ENCODE results near the gene HIPK2. TPM values are rescaled to one million over a fixed set of nuclear protein-coding genes. Genes with fewer than 3 reads are reported as not detected.

The HIPK2 gene
- total and polyA plus RNA-seq, 2 experiments from 2014 or later, result 7.3 to 16.9 TPM

DNA sequence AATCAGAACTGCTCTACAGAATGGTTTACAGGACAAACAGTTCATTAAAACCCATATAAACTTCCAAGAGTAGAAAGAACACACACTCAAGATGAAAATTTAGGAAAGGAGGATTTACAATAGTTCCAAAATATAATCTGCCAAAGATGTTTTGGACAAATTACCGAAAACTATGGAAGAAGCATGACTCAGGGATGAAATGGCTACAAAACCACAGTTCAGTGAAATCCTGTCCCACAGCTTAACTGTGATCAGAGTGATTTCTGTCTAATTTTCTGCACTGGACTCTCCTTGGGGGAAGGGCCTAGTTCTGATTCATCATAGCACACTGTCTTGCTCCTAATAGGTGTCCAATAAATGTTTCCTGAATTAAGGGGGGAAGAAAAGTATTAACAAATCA is 82.2 kb downstream of the HIPK2 start:
- Histone ChIP-seq H3K79me2 (replicated peaks; ENCODE audit: insufficient read depth) (no peaks in the 10 kb centered on the region; the same call in 1 of the 2 replicates), H3K27me3 (ENCODE audit: insufficient read depth) (no peaks in the 10 kb centered on the region), H3K4me3 (no peak overlapping the region), H3K27ac (ENCODE audit: low read depth) (no peak overlapping the region), H3K4me1 (ENCODE audit: insufficient read depth) (peaks cover 5% of the 10 kb centered on the region; the same call in 1 of the 2 replicates), H4K20me1 (replicated peaks; ENCODE audit: insufficient read depth) (no peaks in the 10 kb centered on the region; the same call in 1 of the 2 replicates), H2AFZ (no peak overlapping the region), H3K4me2 (no peak overlapping the region), H3K36me3 (ENCODE audit: insufficient read depth) (no peaks in the 10 kb centered on the region), H3K9me2 (ENCODE audit: insufficient read depth) (no peaks in the 10 kb centered on the region), H3F3A (replicated peaks; ENCODE audit: low read depth) (no peaks in the 10 kb centered on the region)
- H3K4me1 Mint-ChIP-seq, result peaks cover 28% of the 10 kb centered on the region
- no peaks in the 10 kb centered on the region for H3K36me3 Mint-ChIP-seq (ENCODE audit: low read depth)
- no peak overlapping the region for H3K27ac Mint-ChIP-seq
- H3K27me3 Mint-ChIP-seq (ENCODE audit: insufficient read depth, low read depth, poor library complexity), result no peaks in the 10 kb centered on the region
- no peaks in the 10 kb centered on the region for H3K9me3 Mint-ChIP-seq
- TF ChIP-seq, protein P1, sequence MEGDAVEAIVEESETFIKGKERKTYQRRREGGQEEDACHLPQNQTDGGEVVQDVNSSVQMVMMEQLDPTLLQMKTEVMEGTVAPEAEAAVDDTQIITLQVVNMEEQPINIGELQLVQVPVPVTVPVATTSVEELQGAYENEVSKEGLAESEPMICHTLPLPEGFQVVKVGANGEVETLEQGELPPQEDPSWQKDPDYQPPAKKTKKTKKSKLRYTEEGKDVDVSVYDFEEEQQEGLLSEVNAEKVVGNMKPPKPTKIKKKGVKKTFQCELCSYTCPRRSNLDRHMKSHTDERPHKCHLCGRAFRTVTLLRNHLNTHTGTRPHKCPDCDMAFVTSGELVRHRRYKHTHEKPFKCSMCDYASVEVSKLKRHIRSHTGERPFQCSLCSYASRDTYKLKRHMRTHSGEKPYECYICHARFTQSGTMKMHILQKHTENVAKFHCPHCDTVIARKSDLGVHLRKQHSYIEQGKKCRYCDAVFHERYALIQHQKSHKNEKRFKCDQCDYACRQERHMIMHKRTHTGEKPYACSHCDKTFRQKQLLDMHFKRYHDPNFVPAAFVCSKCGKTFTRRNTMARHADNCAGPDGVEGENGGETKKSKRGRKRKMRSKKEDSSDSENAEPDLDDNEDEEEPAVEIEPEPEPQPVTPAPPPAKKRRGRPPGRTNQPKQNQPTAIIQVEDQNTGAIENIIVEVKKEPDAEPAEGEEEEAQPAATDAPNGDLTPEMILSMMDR (conservative IDR thresholded peaks at IDR 0.05; ENCODE audit: low read depth in 2 of 2), result no peak
- TF ChIP-seq EZH2phosphoT487 (IDR thresholded peaks at IDR 0.05; ENCODE audit: unreplicated experiment) (no peak), ZNF331 (CRISPR knock-in tag; IDR thresholded peaks at IDR 0.05; ENCODE audit: low read depth) (no peak), JUNB (IDR thresholded peaks at IDR 0.05; ENCODE audit: unreplicated experiment) (no peak), POLR2AphosphoS5 (IDR thresholded peaks at IDR 0.05; ENCODE audit: low read depth) (no peak), STAT1 (IDR thresholded peaks at IDR 0.05; ENCODE audit: unreplicated experiment) (no peak), ZNF114 (CRISPR knock-in tag; IDR thresholded peaks at IDR 0.05) (no peak), CREB1 (CRISPR knock-in tag; IDR thresholded peaks at IDR 0.05; ENCODE audit: low read depth) (no peak), NANOG (IDR thresholded peaks at IDR 0.05; ENCODE audit: borderline replicate concordance) (no peak), EZH2 (IDR thresholded peaks at IDR 0.05; ENCODE audit: low read depth, unreplicated experiment) (no peak)
- TF ChIP-seq, protein P2, sequence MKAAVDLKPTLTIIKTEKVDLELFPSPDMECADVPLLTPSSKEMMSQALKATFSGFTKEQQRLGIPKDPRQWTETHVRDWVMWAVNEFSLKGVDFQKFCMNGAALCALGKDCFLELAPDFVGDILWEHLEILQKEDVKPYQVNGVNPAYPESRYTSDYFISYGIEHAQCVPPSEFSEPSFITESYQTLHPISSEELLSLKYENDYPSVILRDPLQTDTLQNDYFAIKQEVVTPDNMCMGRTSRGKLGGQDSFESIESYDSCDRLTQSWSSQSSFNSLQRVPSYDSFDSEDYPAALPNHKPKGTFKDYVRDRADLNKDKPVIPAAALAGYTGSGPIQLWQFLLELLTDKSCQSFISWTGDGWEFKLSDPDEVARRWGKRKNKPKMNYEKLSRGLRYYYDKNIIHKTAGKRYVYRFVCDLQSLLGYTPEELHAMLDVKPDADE (IDR thresholded peaks at IDR 0.05), result no peak
- TF ChIP-seq, protein P3, sequence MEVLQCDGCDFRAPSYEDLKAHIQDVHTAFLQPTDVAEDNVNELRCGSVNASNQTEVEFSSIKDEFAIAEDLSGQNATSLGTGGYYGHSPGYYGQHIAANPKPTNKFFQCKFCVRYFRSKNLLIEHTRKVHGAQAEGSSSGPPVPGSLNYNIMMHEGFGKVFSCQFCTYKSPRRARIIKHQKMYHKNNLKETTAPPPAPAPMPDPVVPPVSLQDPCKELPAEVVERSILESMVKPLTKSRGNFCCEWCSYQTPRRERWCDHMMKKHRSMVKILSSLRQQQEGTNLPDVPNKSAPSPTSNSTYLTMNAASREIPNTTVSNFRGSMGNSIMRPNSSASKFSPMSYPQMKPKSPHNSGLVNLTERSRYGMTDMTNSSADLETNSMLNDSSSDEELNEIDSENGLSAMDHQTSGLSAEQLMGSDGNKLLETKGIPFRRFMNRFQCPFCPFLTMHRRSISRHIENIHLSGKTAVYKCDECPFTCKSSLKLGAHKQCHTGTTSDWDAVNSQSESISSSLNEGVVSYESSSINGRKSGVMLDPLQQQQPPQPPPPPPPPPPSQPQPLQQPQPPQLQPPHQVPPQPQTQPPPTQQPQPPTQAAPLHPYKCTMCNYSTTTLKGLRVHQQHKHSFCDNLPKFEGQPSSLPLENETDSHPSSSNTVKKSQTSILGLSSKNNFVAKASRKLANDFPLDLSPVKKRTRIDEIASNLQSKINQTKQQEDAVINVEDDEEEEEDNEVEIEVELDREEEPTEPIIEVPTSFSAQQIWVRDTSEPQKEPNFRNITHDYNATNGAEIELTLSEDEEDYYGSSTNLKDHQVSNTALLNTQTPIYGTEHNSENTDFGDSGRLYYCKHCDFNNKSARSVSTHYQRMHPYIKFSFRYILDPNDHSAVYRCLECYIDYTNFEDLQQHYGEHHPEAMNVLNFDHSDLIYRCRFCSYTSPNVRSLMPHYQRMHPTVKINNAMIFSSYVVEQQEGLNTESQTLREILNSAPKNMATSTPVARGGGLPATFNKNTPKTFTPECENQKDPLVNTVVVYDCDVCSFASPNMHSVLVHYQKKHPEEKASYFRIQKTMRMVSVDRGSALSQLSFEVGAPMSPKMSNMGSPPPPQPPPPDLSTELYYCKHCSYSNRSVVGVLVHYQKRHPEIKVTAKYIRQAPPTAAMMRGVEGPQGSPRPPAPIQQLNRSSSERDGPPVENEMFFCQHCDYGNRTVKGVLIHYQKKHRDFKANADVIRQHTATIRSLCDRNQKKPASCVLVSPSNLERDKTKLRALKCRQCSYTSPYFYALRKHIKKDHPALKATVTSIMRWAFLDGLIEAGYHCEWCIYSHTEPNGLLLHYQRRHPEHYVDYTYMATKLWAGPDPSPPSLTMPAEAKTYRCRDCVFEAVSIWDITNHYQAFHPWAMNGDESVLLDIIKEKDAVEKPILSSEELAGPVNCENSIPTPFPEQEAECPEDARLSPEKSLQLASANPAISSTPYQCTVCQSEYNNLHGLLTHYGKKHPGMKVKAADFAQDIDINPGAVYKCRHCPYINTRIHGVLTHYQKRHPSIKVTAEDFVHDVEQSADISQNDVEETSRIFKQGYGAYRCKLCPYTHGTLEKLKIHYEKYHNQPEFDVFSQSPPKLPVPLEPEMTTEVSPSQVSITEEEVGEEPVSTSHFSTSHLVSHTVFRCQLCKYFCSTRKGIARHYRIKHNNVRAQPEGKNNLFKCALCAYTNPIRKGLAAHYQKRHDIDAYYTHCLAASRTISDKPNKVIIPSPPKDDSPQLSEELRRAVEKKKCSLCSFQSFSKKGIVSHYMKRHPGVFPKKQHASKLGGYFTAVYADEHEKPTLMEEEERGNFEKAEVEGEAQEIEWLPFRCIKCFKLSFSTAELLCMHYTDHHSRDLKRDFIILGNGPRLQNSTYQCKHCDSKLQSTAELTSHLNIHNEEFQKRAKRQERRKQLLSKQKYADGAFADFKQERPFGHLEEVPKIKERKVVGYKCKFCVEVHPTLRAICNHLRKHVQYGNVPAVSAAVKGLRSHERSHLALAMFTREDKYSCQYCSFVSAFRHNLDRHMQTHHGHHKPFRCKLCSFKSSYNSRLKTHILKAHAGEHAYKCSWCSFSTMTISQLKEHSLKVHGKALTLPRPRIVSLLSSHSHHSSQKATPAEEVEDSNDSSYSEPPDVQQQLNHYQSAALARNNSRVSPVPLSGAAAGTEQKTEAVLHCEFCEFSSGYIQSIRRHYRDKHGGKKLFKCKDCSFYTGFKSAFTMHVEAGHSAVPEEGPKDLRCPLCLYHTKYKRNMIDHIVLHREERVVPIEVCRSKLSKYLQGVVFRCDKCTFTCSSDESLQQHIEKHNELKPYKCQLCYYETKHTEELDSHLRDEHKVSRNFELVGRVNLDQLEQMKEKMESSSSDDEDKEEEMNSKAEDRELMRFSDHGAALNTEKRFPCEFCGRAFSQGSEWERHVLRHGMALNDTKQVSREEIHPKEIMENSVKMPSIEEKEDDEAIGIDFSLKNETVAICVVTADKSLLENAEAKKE (CRISPR knock-in tag; IDR thresholded peaks at IDR 0.05), result no peak
- TF ChIP-seq, protein P4, sequence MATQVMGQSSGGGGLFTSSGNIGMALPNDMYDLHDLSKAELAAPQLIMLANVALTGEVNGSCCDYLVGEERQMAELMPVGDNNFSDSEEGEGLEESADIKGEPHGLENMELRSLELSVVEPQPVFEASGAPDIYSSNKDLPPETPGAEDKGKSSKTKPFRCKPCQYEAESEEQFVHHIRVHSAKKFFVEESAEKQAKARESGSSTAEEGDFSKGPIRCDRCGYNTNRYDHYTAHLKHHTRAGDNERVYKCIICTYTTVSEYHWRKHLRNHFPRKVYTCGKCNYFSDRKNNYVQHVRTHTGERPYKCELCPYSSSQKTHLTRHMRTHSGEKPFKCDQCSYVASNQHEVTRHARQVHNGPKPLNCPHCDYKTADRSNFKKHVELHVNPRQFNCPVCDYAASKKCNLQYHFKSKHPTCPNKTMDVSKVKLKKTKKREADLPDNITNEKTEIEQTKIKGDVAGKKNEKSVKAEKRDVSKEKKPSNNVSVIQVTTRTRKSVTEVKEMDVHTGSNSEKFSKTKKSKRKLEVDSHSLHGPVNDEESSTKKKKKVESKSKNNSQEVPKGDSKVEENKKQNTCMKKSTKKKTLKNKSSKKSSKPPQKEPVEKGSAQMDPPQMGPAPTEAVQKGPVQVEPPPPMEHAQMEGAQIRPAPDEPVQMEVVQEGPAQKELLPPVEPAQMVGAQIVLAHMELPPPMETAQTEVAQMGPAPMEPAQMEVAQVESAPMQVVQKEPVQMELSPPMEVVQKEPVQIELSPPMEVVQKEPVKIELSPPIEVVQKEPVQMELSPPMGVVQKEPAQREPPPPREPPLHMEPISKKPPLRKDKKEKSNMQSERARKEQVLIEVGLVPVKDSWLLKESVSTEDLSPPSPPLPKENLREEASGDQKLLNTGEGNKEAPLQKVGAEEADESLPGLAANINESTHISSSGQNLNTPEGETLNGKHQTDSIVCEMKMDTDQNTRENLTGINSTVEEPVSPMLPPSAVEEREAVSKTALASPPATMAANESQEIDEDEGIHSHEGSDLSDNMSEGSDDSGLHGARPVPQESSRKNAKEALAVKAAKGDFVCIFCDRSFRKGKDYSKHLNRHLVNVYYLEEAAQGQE (IDR thresholded peaks at IDR 0.05; ENCODE audit: unreplicated experiment), result no peak
- H3K4me3 Mint-ChIP-seq, result no peak overlapping the region
- ATAC-seq, result no peak
- no peak for DNase-seq (ENCODE audit: low spot score)

Data from GM23338 (cell line).